ENCODE measurements around the gene ABLIM2. TPM values are rescaled to one million over a fixed set of nuclear protein-coding genes. Genes with fewer than 3 reads are reported as not detected.
A peak's percentile ranks its signal among the peaks of the same experiment; 100 is the strongest.

ABLIM2 gene
- polyA plus RNA-seq, 4 donors = 6.2 to 8.4 (median 6.8) TPM

GRCh38 chr4:7971881-7972500 lies 186.6 kb downstream of the ABLIM2 start:
- DNase-seq (ENCODE audit: low read depth in 4 of 4, low spot score in 2 of 4) = no peak

DNA sequence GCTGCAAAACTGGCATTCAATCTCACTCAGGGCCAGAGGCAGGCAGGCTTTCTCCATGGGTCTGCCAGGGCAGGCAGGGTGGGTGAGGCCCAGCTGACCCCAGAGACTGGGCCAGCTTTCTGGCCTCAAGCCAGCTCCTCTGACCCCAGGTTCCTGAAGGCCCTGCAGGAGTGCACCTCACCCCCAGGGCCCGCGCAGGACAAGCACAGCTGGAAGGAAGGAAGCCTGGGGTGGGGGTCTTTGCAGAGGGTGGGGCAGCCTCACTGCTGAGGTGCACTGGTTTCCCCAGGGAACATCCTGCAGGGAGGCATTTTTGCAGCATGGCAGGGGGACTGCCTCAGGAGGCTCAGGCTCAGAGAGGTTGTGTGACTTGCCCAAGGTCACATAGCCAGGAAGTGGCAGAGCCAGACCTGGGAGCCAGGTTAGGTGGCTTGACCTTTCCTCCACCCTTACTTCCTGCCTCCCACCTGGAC lies 187.4 kb downstream of the ABLIM2 start:
- no peak for DNase-seq (ENCODE audit: low read depth in 4 of 4, low spot score in 2 of 4)

GRCh38 chr4:7970361-7970946 lies 188.2 kb downstream of the ABLIM2 start:
- DNase-seq (ENCODE audit: low read depth in 4 of 4, low spot score in 2 of 4) = no peak

DNA sequence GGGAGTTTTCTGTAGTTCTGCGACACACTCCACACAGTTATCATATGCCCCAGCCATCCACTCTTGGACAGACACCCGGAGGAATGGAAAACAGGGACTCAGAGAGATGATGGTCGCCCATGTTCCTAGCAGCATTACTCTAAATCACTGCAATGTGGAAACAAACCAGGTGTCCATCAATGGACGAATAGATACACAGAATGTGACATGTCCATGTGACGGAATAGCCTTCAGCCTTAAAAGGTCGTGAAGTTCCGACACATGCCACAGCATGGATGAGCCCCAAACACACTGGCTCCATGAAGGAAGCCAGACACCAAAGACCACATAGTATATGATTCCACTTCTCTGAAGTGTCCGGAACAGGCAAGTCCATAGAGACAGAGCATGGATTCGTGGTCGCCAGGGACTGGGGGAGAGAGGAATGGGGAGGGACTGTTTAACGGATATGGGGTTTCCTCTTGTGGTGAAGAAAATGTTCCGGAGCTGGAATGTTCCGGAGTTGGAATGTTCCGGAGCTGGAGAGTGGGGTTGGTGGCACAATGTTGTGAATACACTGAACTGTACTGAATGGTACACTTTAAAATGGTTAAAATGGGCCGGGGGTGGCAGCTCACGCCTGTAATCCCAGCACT lies 190.2 kb downstream of the ABLIM2 start:
- no peak for DNase-seq (ENCODE audit: low read depth in 4 of 4, low spot score in 2 of 4)

DNA sequence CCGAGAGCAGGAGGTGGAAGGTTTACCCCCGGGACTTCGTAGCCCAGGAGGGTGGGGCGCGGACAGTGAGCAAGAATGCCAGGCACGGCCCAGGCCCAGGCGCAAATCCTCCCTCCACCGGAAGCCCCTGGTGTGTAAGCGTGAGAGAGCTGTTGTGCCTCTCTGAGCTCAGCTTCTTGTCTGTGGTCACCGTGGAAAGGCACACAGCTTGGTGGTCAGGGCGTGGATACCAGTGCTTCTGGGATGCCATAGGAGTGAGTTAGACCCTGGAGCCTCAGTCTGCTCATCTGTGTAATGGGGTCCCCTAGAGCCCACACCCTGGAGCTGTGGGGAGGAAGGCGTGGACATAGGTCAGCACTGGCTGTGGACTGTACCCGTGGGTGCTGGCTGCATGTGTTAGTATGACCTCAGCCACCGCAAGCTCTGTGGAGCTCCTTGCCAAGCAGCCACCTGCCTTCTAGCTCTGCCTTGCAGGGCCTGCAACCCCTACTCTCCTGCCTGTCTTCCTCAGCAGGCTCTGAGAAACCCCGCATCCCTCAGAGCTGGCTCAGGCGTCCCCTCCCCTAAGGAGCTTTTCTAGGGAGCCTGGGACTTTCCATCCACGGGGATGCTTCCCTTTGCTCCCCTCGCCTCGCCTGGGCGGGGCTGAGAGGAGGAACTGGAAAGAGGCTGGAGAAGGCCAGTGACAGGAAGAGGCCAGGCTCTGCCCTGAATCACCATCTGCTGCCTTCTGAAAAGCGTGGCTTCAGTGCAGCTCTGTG lies 190.9 kb downstream of the ABLIM2 start:
- DNase-seq (ENCODE audit: low read depth in 4 of 4, low spot score in 2 of 4) = no peak

DNA sequence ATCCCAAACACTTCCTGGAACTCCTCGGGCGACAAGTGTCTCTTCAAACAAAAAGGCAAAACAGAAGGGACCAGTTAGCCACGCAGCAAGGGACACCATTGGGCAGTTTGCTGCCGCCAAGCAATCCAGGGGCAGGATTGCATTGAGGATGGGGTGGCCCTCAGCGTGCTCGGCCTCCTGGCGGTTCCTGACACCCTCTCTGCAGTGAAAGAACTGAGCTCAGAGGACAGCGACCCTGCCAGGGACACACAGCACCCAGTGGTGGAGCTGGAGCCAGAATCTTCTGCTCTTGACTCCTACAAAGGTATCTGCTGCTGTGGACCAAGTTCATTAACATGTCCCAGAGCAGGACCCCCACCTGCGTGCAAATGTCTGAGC lies 191.6 kb downstream of the ABLIM2 start:
- no peak for DNase-seq (ENCODE audit: low read depth in 4 of 4, low spot score in 2 of 4)

DNA sequence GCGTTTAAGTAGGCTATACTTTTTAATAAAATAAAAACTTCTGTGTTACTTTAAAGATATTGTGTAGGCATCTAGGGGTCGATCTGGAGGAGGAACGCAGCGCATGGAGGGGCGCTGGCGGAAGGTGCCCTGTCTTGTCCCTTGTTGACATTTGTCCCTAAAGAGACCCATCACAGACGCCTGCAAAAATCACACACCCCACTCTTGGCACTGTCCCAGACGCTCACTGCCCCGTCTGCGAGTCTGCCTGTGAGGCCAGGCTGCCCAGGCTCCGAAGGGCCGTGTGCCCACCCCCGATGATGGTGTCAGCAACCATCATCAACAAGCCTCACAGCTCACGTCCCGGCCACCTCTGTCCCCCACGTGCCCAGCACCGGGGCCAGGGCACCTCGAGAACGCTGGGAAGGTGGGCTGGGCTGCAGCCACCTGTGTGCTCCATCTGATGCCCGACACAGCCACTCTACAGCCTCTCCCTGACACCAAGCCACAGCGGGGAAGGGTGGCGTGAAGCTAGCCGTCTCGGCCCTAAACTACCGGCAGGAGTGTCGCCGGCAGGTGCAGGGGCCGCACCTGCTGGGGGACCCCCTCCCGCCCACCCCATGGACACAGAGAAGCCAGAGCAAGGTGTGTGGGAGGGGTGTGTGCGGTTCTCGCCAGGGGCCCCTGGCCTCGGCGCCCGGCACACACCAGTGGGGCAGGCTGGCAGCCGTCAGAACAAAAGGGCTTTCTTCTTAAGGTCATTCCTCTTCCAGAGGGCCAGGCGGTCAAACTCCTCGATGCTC lies 192.1 kb downstream of the ABLIM2 start:
- no peak for DNase-seq (ENCODE audit: low read depth in 4 of 4, low spot score in 2 of 4)

- DNase-seq (ENCODE audit: low read depth in 4 of 4, low spot score in 2 of 4) = no peak
Observed at GRCh38 chr4:7964890-7965662, 193.5 kb downstream of the ABLIM2 start.

DNA sequence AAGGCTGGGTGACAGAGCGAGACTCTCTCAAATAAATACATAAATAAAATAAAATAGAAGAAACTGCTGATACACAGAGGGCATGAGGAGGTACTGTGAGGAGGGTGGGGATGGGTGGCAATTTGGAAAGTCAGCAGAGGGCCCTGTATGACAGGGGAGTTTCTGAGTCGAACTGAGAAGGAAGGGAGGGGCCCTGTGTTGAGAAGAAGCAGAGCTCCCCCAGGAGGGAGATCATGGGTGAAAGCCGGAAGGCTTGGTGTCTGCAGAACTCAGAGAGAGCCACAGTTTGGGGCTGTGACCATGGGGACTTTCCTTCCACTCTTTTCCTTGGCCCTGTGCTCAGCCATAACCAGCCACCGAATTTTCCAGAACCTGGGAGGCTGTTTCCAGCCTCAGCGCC lies 194.2 kb downstream of the ABLIM2 start:
- no peak for DNase-seq (ENCODE audit: low read depth in 4 of 4, low spot score in 2 of 4)

- DNase-seq (ENCODE audit: low read depth in 4 of 4, low spot score in 2 of 4) = no peak
Observed at GRCh38 chr4:7963691-7964090, 194.9 kb downstream of the ABLIM2 start.

GRCh38 chr4:7962609-7963508 lies 195.8 kb downstream of the ABLIM2 start:
- DNase-seq (ENCODE audit: low read depth in 4 of 4, low spot score in 2 of 4) = no peak

- peak in 1 of 4 donors; percentile 78 for DNase-seq (ENCODE audit: low read depth in 4 of 4, low spot score in 2 of 4)
Observed at GRCh38 chr4:7960790-7961655, 197.6 kb downstream of the ABLIM2 start.

GRCh38 chr4:7960017-7960789 lies 198.4 kb downstream of the ABLIM2 start:
- no peak for DNase-seq (ENCODE audit: low read depth in 4 of 4, low spot score in 2 of 4)

GRCh38 chr4:7959078-7959477 lies 199.5 kb downstream of the ABLIM2 start:
- no peak for DNase-seq (ENCODE audit: low read depth in 4 of 4, low spot score in 2 of 4)

DNA sequence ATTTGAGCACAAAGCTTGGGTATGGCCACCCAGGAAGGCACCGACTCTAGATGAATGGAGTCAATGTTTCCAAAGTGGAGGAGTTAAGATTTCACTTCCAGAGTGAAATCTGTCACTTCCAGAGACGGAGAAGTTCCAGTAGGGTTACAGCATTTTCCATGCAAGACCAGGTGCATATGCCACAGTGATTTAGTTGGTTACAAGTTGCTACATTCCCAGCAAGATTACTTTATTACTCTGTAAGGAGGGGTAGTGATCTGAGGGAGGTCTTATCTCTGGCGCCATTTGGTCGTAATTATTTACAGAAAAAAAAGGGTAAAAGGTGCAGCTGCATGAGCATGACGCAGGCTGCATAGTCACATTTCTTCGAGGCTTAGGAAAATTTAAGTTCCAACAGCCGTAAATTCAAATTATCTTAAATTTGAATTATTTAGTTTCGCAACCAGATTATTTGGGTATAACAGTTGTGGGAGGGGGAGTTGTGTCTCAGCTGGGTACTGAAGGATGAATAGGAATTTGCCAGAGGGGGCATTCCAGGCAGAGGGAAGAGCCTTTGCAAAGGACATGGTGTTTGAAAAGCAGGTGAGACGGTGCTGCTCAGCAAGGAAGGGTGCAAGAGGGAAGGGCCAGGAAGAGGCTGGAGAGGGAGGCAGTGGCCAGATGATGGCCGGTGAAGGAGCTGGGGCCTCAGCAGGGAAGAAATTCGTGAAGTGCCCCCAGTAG lies 201.5 kb downstream of the ABLIM2 start:
- DNase-seq (ENCODE audit: low read depth in 4 of 4, low spot score in 2 of 4) = no peak

DNA sequence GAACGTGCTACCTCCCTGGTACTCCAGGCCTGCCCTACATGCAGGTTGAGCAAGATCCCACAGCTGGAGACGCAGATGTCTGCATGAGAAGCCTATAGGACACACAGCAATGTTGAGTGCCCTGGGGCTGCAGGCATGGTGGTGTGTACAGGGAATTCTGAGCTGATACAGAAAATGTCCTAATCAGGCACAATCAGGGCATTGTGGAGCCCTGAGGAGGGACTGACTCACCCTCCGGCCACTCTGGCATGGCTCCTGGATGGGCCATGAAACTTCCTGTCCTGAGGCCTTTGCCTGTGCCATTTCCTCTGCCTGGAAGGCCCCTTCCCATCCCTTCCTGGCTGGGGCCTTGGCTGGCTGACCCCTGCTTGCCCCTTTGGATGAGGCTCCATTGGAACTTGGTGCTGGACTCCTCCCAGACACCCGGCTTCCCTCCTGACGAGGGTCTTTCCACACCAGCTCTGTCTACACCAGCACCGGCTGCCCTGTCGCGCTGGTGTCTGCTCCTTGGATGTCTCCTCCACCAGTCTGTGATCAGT lies 202.3 kb downstream of the ABLIM2 start:
- no peak for DNase-seq (ENCODE audit: low read depth in 4 of 4, low spot score in 2 of 4)
